ENCODE data around the gene EIF3F. TPM values are rescaled to one million over a fixed set of nuclear protein-coding genes. Genes with fewer than 3 reads are reported as not detected.

The EIF3F gene
- total RNA-seq, 1 donor = 334 TPM

DNA sequence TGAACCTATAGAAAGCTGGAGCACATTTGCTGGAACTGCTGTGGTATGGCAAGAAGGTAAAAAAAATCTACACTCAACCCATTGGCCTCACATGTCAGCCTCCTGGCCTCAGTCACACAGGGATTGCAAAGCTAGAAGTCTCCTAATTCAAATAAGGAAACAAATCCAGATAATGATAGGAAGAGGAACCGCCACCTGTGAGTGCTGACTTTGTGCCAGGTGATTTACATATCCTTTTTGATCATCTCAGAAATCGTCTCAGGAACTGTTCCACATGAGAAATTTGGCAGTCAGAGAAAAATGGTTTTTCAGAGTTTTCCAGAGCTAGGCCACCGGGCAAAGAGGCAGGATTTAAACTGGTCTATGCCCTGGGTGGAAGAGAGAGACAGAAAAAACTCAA lies 22.9 kb upstream of the EIF3F start:
- TF ChIP-seq, protein P1, sequence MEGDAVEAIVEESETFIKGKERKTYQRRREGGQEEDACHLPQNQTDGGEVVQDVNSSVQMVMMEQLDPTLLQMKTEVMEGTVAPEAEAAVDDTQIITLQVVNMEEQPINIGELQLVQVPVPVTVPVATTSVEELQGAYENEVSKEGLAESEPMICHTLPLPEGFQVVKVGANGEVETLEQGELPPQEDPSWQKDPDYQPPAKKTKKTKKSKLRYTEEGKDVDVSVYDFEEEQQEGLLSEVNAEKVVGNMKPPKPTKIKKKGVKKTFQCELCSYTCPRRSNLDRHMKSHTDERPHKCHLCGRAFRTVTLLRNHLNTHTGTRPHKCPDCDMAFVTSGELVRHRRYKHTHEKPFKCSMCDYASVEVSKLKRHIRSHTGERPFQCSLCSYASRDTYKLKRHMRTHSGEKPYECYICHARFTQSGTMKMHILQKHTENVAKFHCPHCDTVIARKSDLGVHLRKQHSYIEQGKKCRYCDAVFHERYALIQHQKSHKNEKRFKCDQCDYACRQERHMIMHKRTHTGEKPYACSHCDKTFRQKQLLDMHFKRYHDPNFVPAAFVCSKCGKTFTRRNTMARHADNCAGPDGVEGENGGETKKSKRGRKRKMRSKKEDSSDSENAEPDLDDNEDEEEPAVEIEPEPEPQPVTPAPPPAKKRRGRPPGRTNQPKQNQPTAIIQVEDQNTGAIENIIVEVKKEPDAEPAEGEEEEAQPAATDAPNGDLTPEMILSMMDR (IDR thresholded peaks at IDR 0.05; ENCODE audit: insufficient read depth, low read length) = no peak
- no peak overlapping the region for H3K4me3 ChIP-seq (ENCODE audit: low read depth, low read length)
- no peak for DNase-seq (ENCODE audit: low read depth)

DNA sequence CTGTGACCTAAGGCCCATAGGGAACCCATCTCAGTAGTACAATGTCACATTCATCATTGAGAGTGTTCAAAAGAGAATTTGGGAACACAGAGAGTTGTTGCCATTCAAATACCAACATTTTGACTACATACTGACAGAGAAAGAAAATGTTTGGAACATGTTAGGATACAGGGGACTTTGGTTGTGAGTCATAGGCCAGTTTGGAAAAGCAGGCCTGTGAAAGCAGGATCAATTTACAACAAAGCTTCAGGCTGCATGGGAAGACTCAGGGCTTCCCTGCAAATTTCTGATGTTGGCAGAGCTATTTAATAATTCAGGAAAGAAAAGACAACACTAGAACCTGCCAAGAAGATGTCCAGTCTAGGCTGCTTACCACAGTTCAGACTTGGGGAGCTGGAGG lies 22.3 kb upstream of the EIF3F start:
- H3K4me3 ChIP-seq (ENCODE audit: low read depth, low read length) = no peak overlapping the region
- TF ChIP-seq, protein P1 (IDR thresholded peaks at IDR 0.05; ENCODE audit: insufficient read depth, low read length) = no peak
- peak; percentile 75 for DNase-seq (ENCODE audit: low read depth)

DNA sequence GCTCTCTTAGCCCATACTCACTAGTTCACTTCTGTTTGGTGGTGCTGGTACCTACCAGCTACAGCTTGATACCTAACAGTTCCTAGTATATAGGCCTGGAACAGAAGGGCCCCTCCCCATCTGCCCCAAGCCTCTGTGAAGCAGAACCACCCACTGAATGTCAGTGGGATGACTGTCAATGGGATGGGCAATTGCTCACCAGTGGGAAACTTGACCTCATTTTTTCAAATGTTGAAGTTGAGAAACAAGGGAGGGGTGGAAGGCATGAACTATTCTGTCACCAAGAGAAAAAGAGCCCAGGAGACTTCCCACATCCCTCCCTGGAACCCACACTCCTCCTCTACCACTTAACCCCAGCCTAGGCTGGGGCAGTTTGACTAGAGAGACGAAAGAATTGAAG lies 21.8 kb upstream of the EIF3F start, which contains the start of gene NLRP10:
TSS of gene NLRP10 (minus strand) at position 62 of the 400 bp plus-strand sequence. CDS start 1,952 bp downstream, outside the sequence.
- DNase-seq (ENCODE audit: low read depth) = peak; percentile 57
- no peak within 1 kb of the TSS for H3K4me3 ChIP-seq (ENCODE audit: low read depth, low read length)
- TF ChIP-seq, protein P1 (IDR thresholded peaks at IDR 0.05; ENCODE audit: insufficient read depth, low read length) = no peak

DNA sequence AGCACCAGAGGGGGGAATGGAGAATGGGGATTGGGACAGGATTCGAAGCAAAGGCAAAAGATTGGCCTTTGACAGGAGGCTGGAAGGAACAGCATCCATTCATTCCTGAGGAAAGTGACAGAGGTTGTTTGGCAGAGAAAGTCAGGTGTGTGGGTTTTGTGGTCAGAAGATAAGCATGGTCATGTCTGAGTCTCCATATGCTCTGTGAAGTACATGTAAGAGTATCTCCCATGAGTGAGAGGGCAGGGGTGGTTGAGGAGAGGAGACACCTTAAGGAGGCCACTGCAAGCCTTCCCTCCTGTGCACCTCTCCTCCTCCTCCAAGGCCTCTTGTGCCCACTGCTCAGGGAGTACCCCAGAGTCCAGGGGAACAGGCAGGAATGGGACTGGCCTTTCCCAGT lies 20.0 kb upstream of the EIF3F start:
- peak; percentile 20 for DNase-seq (ENCODE audit: low read depth)
- TF ChIP-seq, protein P1 (IDR thresholded peaks at IDR 0.05; ENCODE audit: insufficient read depth, low read length) = no peak
- H3K4me3 ChIP-seq (ENCODE audit: low read depth, low read length) = no peak overlapping the region

DNA sequence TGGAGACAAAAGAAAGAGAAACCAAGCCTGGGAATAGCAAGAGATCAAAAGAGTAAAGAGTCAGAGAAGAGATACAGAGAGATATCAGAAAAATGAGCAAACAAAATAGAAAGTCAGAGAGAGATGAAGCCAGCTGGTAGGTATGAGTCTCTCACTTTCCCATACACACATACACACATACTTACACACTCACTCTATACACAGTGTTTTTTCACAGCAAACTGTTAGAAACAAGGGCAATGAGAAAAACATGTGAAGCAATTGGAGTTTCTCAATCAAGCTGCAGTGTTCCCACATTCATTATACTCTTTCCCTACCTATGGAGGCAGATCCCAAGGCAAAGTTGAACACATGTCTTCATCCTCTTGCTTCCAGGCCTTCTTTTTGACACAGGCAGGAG lies 19.3 kb upstream of the EIF3F start:
- peak; percentile 44 for DNase-seq (ENCODE audit: low read depth)
- no peak overlapping the region for H3K4me3 ChIP-seq (ENCODE audit: low read depth, low read length)
- TF ChIP-seq, protein P1 (IDR thresholded peaks at IDR 0.05; ENCODE audit: insufficient read depth, low read length) = no peak

DNA sequence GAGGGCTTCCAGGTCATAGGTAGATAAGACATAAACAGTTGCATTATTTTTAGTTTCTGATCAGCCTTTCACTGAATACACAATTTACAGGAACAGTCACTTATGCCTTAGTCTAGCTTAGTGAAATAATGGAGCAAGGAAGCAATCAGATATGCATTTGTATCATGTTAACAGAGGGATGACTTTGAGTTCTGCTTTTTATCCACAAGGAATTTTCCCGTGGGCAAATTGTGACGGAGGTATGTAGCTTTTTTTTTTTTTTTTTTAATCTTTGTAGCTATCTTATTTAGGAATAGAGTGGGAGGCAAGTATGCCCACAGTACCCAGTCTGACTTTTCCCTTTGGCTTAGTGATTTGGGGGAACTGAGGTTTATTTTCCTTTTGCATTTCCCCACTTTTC lies 18.5 kb upstream of the EIF3F start:
- H3K4me3 ChIP-seq (ENCODE audit: low read depth, low read length) = no peak overlapping the region
- DNase-seq (ENCODE audit: low read depth) = peak; percentile 50
- TF ChIP-seq, protein P1 (IDR thresholded peaks at IDR 0.05; ENCODE audit: insufficient read depth, low read length) = no peak

Measured in fibroblast of the aortic adventitia (primary cell).